NCI-H2227 (cell line): ENCODE results near the gene TSACC.

Experiments
- DNase-seq: peaks from one replicate; lab custom pipeline; 2025; ENCODE audit not compliant: unreplicated experiment; lab: John Stamatoyannopoulos, UW

Gene TSACC

DNA sequence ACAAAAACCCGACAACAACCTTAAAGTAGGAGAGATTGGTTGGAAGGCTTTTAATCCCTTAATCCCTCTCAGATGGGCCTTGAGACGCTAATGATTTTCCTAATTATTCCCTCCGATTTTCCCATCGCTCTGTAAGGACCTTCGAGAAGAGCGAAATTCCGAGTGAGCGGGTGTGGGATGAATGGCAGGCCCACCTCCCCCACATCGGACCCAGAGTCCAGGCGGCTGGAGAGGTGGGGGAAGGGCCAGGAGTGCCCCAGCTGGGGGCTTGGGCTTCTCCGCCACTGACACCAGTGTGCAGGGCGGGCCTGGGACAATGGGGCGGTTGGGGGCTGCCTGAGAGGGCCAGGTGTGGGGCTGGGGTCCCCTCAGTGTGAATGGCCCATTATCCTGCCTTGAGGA, 54.1 kb downstream of the TSACC start:
- DNase-seq = no peak

DNA sequence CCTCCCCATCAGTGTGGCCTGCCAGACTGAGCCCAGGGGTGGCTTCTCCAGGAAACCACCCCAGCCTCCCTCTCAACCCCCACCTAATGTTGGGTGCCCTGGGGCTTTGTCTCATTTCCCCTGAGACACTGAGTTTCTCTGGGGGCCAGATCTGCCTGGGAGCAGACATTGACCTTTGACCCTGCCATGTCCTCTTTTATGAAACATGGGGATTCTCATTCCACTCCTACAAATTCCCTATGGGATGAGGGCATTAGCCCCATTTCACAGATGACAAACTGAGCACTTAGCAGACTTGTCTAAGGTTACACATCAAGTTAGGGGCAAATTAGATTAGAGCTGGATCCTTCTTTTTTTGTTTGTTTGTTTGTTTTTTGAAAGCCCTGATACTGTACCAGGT, 54.8 kb downstream of the TSACC start:
- no peak for DNase-seq

DNA sequence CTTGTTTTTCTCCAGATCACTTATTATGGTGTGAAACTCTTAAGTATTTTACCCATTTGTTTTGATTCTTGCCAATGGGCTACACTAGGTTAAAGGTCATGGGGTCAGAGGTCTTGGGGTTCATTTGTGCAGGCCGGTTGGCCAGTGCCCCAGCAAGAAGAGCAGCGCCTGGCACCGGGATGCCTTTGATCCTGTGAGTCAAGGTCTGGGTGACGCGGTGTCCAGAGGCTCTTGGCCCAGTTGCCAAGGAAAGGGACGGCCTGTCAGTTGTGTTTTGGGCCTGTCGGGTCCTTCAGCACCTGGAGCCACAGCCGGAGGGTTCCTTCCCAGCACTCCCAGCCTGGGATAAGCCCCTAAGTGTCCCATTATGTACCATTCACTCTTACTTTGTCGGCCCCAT, 55.8 kb downstream of the TSACC start:
- DNase-seq = no peak

DNA sequence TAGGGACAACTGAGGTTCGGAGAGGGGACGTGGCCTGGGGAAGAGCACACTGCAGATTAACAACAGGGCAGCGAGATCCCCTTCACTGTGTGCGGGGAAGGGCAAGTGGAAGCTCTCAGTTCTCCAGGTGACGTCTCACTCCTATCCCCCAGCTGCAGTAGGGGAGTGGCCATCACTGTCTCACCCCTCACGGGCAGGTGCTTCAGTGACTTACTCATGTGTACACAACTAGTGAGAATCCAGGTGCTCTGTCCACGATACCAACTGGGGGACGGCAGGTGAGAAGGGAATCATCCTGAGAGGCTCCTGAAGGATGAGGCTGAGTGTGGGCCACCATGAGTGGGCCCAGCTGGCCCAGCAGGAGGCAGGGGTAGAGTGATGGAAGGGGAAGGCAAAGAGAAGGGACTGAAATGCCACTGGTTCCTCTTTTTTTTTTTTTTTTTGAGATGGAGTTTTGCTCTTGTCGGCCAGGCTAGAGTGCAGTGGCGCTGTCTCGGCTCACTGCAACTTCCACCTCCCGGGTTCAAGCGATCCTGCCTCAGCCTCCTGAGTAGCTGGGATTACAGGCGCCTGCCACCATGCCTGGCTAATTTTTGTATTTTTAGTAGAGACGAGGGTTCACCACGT, 56.6 kb downstream of the TSACC start:
- no peak for DNase-seq
